Spinal cord (tissue), 10 donors: ENCODE results near the gene CYP2W1. TPM values are rescaled to one million over a fixed set of nuclear protein-coding genes. Genes with fewer than 3 reads are reported as not detected.

Experiments
- DNase-seq, 6 donors: peaks; one replicate each; pipeline versions ENCODE4 v3.0.0 to v3.0.0-alpha.2; 2013 to 2015; ENCODE audit warnings: low spot score in 6 of 6, low read depth in 4 of 6
- H3K27ac ChIP-seq: one replicate; pipeline ENCODE4 v1.5.1; 2013; ENCODE audit warnings: low read depth, low read length, control low read depth
- H3K27me3 ChIP-seq: one replicate; pipeline ENCODE4 v1.6.1; 2013; ENCODE audit warnings: low read length; ENCODE audit not compliant: control insufficient read depth, insufficient read depth
- H3K36me3 ChIP-seq: one replicate; pipeline ENCODE4 v1.6.1; 2013; ENCODE audit warnings: low read length; ENCODE audit not compliant: control insufficient read depth, insufficient read depth
- H3K4me1 ChIP-seq: one replicate; pipeline ENCODE4 v1.6.1; 2013; ENCODE audit warnings: low read length; ENCODE audit not compliant: control insufficient read depth, insufficient read depth
- H3K4me3 ChIP-seq: one replicate; pipeline ENCODE4 v1.5.1; 2013; ENCODE audit warnings: low read depth, low read length, control low read depth
- H3K9me3 ChIP-seq: one replicate; pipeline ENCODE4 v1.6.1; 2013; ENCODE audit warnings: low read length; ENCODE audit not compliant: control insufficient read depth, insufficient read depth
- WGBS: methylation state at CpG from one replicate; pipeline ENCODE4 v1.1.5; 2013; ENCODE audit warnings: missing lambda C conversion rate; ENCODE audit not compliant: insufficient coverage; 5-methylcytosine and 5-hydroxymethylcytosine counted together
- polyA plus RNA-seq, 2 donors: library from polyadenylated mRNA; unstranded; fragments of 120-200 nt; gene quantifications; one replicate each; pipeline ENCODE4 v1.2.1, GENCODE V29; 2013; ENCODE audit not compliant: insufficient read length in 2 of 2
- total RNA-seq, 2 donors: library from RNA; depleted of rRNA in 1 of 2; stranded (reverse); fragments of 120-200 nt in 1 of 2; fragments of >200 nt in 1 of 2; gene quantifications; one replicate each; pipeline versions ENCODE4 v1.2.3 to v1.2.4, GENCODE V29; 2013 to 2014
- donor health status: healthy.

CYP2W1 gene
- total and polyA plus RNA-seq, 4 donors, result 0.44 to 1.8 (median 1.1) TPM

GRCh38 chr7:1021366-1021765, 38.4 kb downstream of the CYP2W1 start:
- no peak overlapping the region for H3K4me3 ChIP-seq
- 94% methylated on average over 7 of the region's 7 CpGs for WGBS
- no peak for DNase-seq
- no peaks in the 10 kb centered on the region for H3K27me3 ChIP-seq
- peaks cover 39% of the 10 kb centered on the region for H3K4me1 ChIP-seq
- no peak overlapping the region for H3K27ac ChIP-seq
- peaks cover 4% of the 10 kb centered on the region for H3K9me3 ChIP-seq
- peaks cover 98% of the 10 kb centered on the region for H3K36me3 ChIP-seq

- peaks cover 99% of the 10 kb centered on the region for H3K36me3 ChIP-seq
- 96% methylated on average over 24 of the region's 25 CpGs for WGBS
- H3K4me3 ChIP-seq, result no peak overlapping the region
- peaks cover 44% of the 10 kb centered on the region for H3K4me1 ChIP-seq
- no peaks in the 10 kb centered on the region for H3K27me3 ChIP-seq
- H3K27ac ChIP-seq, result no peak overlapping the region
- peaks cover 4% of the 10 kb centered on the region for H3K9me3 ChIP-seq
- DNase-seq, result no peak
Observed at GRCh38 chr7:1021931-1022330, 39.0 kb downstream of the CYP2W1 start.

DNA sequence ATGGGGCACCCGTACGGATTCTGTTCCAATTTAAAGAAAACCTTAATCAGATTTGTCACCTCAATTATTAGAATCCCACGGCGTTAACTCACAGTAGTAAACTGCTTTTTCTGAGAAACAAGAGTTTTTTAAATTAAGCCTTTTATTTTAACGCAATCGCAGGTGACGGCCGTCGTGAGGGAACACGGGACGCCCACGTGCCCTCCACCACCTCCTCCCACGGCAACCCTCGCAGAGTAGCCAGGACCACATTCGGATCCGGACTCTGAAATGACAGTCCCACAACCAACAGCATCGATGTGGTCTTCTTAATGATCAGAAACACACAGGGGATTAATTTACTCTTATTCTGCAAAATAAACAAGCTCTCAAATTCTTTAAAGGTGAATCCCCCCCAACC, 39.4 kb downstream of the CYP2W1 start:
- no peak for DNase-seq
- peaks cover 98% of the 10 kb centered on the region for H3K36me3 ChIP-seq
- H3K27ac ChIP-seq, result no peak overlapping the region
- H3K9me3 ChIP-seq, result peaks cover 4% of the 10 kb centered on the region
- H3K4me3 ChIP-seq, result no peak overlapping the region
- 95% methylated on average over 12 of the region's 17 CpGs for WGBS
- peaks cover 47% of the 10 kb centered on the region for H3K4me1 ChIP-seq
- H3K27me3 ChIP-seq, result no peaks in the 10 kb centered on the region

GRCh38 chr7:1022801-1023465, 40.0 kb downstream of the CYP2W1 start:
- H3K27me3 ChIP-seq, result no peaks in the 10 kb centered on the region
- H3K27ac ChIP-seq, result no peak overlapping the region
- WGBS, result 96% methylated on average over 45 of the region's 45 CpGs
- H3K9me3 ChIP-seq, result peaks cover 4% of the 10 kb centered on the region
- H3K4me1 ChIP-seq, result peaks cover 47% of the 10 kb centered on the region
- H3K36me3 ChIP-seq, result peaks cover 92% of the 10 kb centered on the region
- no peak overlapping the region for H3K4me3 ChIP-seq
- DNase-seq, result no peak

- H3K9me3 ChIP-seq, result peaks cover 4% of the 10 kb centered on the region
- DNase-seq, result no peak
- H3K27me3 ChIP-seq, result no peaks in the 10 kb centered on the region
- no peak overlapping the region for H3K4me3 ChIP-seq
- H3K27ac ChIP-seq, result no peak overlapping the region
- peaks cover 57% of the 10 kb centered on the region for H3K4me1 ChIP-seq
- 83% methylated on average over 11 of the region's 15 CpGs for WGBS
- H3K36me3 ChIP-seq, result peaks cover 79% of the 10 kb centered on the region
Observed at GRCh38 chr7:1024331-1024841, 41.4 kb downstream of the CYP2W1 start.

GRCh38 chr7:1024876-1025742, 42.1 kb downstream of the CYP2W1 start:
- Histone ChIP-seq H3K27ac (no peak overlapping the region), H3K4me3 (no peak overlapping the region), H3K9me3 (peaks cover 4% of the 10 kb centered on the region), H3K4me1 (peaks cover 55% of the 10 kb centered on the region), H3K36me3 (peaks cover 77% of the 10 kb centered on the region), H3K27me3 (no peaks in the 10 kb centered on the region)
- 94% methylated on average over 24 of the region's 25 CpGs for WGBS
- DNase-seq, result no peak

DNA sequence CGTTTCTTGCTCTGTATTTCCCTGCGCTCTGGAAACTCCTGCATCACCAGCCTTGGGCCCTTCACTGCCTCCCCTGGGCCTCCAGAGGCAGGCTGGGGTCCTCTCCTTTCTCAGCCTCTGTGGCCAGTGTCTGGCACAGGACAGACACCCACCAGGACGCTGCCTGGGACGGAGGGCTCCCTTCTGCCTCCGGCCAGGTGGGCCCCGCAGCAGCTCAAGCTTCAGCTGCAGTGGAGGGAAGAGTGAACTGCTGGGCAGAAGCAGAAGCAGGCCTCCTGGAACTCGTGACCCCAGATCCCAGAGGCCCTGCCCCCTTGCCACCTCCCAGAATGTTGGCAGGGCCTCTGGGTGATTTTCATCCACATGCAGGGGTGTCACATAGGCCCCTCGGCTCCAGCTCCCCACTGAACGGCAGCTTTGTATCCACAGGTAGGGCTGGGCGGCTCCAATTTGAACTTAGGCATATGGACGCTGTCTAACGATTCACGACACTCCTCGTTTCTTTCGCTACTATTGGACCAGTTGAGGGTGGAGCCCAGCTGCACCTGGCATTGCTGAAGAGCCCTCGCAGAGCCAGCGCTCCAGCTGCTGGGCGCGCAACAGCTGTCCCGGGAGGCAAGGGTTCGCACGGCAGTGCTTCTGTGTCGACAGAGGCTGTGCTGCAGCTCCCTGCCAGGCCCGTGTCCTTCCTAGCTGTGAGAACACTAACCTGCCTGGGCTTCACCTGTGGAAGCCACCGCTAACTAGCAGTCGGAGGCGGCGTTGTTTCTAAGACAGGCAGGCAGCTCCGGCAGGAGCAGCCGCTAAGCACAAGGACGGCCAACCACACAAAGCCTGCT, 43.0 kb downstream of the CYP2W1 start:
- no peak for DNase-seq
- Histone ChIP-seq H3K4me3 (no peak overlapping the region), H3K4me1 (peaks cover 57% of the 10 kb centered on the region), H3K36me3 (peaks cover 72% of the 10 kb centered on the region), H3K9me3 (peaks cover 3% of the 10 kb centered on the region), H3K27ac (no peak overlapping the region), H3K27me3 (no peaks in the 10 kb centered on the region)
- WGBS, result 80% methylated on average over 26 of the region's 31 CpGs

DNA sequence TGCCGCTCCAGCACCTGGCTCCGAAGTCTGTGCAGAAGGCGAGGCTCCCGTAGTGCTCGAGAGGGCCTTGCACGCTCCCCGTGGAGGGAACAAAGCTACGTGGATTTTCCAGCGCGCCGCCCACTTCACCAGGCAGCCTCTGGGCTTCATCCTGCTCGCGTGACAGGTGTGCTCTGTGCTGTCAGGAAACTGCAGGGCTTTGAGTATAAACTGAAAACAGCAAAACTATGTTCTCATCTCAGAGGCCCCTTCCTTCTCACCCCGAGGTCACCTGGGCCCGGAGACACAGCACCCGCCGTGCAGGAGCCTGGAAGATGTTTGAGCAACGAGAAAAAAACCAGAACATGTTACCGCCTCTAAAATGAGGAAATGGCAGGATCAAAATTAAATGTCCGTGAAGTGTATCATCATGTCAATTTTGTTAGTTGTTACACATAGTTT, 43.8 kb downstream of the CYP2W1 start:
- H3K27ac ChIP-seq, result no peak overlapping the region
- peaks cover 64% of the 10 kb centered on the region for H3K36me3 ChIP-seq
- DNase-seq, result no peak
- no peaks in the 10 kb centered on the region for H3K9me3 ChIP-seq
- peaks cover 57% of the 10 kb centered on the region for H3K4me1 ChIP-seq
- 74% methylated on average over 11 of the region's 20 CpGs for WGBS
- H3K4me3 ChIP-seq, result peak overlapping the region; percentile 50
- no peaks in the 10 kb centered on the region for H3K27me3 ChIP-seq
